HL-60/S4 treated with phorbol 12-myristate 13-acetate at 8.2 ng/mL for 4 days and 3 days (cell line): ENCODE results near the gene TTC32.

ENCODE experiments used
- in situ Hi-C: fragments of 300-500 bp; cut with MboI; formaldehyde crosslinking; loops from 2 replicates; pipeline ENCODE4 v1.15.0; 2022; ENCODE audit warnings: low sequenced_read_pairs

Gene TTC32

DNA sequence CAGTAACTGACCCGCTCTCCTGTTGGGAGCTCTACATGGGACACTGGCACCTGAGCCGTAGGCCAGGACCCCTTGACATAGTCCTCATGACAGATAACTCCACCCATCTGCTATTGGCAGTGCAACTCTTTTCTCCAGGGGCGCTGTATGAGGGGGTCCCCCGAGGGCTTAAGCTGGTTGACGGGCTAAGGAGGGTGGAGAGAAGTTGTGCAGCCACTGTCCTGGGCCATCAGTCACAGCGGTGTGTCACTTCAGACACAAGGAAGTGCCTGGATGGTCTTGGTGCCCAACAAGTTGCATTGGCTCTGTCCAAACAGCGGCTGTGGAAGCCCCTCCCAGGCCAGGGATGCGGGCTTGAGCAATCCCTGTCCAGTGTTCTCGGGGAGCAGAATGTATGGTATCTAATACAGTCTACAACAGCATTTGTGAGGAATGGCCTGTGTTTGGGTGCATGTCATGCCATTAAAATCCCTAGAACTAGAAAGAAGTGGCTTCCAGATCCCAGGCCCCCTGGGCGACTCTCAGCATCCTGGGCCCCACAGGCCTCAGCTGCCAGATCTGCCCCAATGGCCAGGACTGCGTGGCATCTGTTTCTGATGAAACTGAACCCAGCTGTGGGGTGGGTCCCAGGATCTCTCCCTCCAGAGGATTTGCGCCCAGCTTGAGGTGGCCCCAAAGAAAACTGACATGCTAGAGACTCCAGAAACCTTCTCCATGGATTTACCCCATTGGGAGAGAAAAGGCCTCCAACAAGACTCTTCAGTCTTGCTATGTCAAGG lies 23.3 kb downstream of the TTC32 start:
- in situ Hi-C loops = no loop called here

- in situ Hi-C loops = no loop called here
Observed at GRCh38 chr2:19876751-19877150, 25.0 kb downstream of the TTC32 start.

DNA sequence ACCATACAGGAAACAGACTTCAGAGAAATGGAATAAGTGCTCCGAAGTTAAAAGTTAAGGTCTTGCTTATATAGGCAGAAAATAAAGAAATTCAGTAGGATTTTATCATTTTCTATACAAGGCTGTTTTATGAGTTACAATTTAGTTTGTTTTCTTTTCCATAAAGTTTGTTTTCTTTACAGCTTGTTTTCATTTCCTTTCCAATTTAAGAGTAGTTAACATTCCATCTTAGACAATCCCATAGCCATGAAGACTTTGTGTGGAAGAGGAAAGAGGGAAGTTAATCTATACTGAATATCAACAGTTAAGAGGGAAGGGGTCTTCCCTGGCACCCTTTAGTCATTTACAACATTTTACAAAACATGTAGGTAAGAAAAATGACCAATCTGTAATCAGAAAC lies 26.5 kb downstream of the TTC32 start:
- in situ Hi-C loops = no loop called here

DNA sequence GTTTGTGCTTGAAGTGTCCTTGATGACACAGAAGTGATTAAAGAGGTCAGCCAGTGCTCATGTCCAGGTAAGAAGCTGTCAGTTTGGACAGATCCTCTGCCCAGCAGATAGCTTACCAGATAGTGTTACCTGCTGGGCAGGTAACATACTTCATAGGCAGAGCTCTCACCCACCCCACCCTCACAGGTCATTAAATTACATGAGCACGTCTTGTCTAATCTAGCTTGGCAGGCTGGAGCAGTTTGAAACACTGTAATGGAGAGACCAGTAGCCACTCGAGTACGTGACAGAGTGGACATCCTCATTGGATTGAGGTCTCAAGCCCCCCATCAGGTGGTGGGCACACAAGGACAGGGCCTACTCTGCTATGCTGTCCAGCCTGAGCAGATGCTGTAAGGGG lies 27.1 kb downstream of the TTC32 start:
- in situ Hi-C loops = loop anchor here (25.0 kb wide), 1 partner anchor 512 kb away; the partner anchor contains the start of gene OSR1

GRCh38 chr2:19873014-19873413 lies 28.8 kb downstream of the TTC32 start:
- in situ Hi-C loops = loop anchor here (25.0 kb wide), 1 partner anchor 511 kb away; the partner anchor contains the start of gene OSR1

DNA sequence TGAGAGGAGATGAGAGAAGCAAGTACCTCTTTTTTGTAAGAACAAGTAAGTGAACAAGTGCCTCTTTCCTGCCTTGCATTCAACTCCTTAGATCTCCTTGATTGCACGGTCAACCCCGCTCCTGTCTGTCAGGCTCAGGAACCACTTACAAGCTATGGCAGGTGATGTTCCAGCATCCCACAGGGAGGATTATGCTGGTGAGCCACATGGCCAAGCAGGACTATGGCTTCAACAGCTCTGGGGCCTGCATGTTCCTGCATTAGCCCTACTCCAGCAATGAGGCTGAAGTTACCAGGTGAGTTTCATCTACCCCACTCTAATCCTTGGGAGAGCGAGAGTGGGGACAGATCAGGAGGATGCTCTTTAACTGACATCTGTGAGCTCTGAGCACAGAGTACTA lies 29.5 kb downstream of the TTC32 start:
- in situ Hi-C loops = loop anchor here (25.0 kb wide), 1 partner anchor 510 kb away; the partner anchor contains the start of gene OSR1

- in situ Hi-C loops = loop anchor here (25.0 kb wide), 1 partner anchor 510 kb away; the partner anchor contains the start of gene OSR1
Observed at GRCh38 chr2:19871836-19872235, 29.9 kb downstream of the TTC32 start.

DNA sequence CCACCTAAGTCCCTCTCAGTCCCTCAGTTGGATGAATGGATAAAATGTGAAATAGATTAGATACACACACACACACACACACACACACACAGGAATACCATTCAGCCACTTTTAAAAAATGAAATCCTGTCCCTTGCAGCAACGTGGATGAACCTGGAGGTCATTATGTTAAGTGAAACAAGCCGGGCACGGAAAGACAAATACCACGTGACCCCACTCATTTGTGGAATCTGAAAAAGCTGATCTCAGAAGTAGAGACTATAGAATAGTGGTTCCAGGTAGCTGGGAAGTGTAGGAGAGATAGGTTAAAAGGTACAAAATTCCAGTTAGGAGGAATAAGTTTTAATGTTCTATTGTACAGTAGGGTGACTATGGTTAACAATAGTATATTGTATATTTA lies 31.0 kb downstream of the TTC32 start:
- in situ Hi-C loops = loop anchor here (25.0 kb wide), 1 partner anchor 508 kb away; the partner anchor contains the start of gene OSR1

DNA sequence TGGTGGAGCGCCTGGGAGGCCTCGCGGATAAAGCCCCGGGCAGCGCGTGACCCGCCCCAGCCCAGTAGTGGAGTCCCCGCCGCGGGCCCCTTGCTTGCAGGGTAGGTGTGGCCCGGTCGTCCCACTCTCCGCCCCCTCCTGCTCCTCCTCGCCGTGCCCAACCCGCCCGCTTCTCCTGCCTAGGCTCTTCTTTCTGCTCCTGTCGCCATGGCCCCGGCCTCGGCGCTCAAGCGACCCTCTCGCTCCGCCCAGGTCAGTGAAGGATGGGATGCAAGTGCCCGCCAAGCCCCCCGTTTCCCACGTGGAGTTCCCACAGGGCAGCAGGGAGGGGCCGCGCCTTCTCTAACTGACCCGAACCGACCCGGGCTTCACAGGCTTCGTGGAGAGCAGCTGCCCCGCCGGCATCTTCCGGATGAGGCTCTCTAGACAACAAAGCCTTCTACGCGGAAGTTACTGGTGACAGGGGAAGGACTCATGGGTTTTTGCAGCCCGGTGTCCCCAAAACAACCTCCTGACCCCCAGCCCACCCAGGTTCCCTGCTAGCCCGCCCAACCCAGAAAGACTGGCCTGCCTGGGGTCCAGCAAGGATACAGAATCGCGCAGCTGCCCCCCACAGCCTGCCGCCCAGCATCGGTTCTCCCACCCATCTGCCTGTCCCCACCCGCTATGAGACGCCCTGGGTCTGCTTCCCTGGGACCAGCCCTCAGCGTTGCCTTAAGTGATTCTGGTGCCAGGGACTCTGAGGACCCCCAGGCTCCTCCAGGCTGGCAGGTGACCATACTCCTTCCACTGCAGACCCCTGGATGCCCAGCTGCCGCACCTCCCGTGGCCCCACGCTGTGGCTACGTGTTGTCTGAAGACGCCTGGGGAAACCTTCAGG lies 32.8 kb downstream of the TTC32 start:
- in situ Hi-C loops = loop anchor here (25.0 kb wide), 1 partner anchor 507 kb away; the partner anchor contains the start of gene OSR1

DNA sequence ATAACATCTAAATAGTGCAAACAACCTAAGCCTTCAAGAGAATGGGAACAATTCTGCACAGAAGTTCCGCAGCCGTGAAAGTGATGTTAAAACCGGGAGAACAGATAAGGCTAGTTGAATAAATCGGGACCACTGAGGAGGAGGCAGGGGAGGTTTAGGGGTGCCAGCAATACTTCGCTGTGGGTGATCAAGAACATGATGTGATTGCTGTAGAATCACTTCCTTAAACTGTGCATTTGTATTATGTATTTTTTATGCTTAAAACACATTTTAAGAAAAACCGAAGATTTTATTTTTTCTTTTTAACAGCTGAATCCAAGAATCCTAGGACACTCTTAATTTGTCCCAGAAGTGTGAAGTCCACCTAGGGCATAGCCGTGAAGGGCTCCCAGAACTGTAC lies 33.6 kb downstream of the TTC32 start:
- in situ Hi-C loops = loop anchor here (25.0 kb wide), 1 partner anchor 506 kb away; the partner anchor contains the start of gene OSR1

GRCh38 chr2:19866771-19867170 lies 35.0 kb downstream of the TTC32 start:
- in situ Hi-C loops = loop anchor here (25.0 kb wide), 1 partner anchor 504 kb away; the partner anchor contains the start of gene OSR1

DNA sequence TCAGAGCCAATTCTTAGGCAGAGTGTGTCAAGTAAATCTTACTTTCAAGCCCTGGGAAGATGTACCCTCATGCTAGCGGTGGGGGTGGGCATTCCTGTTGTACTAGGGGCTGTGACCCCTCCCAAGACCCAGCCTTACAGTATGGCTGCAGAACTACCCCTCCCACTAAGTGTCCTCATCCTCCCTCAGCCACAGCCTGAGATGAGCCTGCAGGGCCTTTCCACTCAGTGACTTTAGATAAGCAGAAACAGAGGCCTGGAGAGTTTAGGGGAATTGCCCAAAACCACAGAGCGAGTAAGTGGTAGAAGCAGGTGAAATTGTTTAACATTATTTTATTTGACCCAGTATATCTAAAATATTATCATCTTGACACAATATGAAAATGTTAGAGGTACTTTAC lies 36.6 kb downstream of the TTC32 start:
- in situ Hi-C loops = loop anchor here (25.0 kb wide), 1 partner anchor 503 kb away; the partner anchor contains the start of gene OSR1

DNA sequence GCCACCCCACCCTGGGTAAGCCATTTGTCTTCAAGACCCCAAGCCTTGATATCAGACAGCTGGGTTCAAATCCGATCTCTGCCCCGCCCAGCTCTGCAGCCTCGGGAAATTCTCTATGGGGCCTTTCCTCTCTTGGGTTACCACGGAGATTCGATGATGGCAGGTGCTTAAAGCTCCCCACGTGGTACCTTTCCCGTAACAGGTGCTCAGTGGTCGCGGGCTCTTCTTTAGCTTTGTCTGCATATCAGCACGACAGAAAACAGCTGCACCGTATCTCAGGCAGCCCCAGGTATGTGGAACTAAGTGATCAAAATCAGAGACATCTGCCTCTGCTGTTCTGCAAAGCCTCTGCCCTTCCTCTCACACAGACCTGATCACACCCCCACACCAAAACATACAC lies 37.4 kb downstream of the TTC32 start:
- in situ Hi-C loops = loop anchor here (25.0 kb wide), 1 partner anchor 502 kb away; the partner anchor contains the start of gene OSR1

GRCh38 chr2:19863303-19864041 lies 38.3 kb downstream of the TTC32 start:
- in situ Hi-C loops = loop anchor here (25.0 kb wide), 1 partner anchor 501 kb away; the partner anchor contains the start of gene OSR1

DNA sequence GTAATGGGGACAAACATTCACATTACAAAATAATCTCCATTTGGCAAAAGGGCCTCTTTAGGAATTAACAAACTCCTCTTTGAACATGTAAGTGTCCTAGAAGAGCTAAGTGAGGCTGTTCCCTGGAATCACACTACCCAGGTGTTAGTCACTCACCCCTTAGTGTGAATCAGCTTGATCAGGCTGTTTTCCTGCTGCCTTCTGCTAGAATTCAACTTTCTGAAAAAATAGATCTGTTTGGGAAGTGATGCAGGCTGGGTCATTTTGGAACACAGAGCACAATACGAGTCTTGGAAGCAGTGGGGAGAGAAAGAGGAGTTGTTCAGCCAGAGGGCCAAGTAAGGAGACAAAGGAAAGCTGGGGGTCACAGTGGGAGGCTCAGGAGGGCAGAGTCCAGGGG lies 40.0 kb downstream of the TTC32 start:
- in situ Hi-C loops = loop anchor here (25.0 kb wide), 1 partner anchor 500 kb away; the partner anchor contains the start of gene OSR1

- in situ Hi-C loops = loop anchor here (25.0 kb wide), 1 partner anchor 498 kb away; the partner anchor contains the start of gene OSR1
Observed at GRCh38 chr2:19860022-19860421, 41.8 kb downstream of the TTC32 start.

- in situ Hi-C loops = loop anchor here (25.0 kb wide), 1 partner anchor 497 kb away; the partner anchor contains the start of gene OSR1
Observed at GRCh38 chr2:19859565-19859964, 42.2 kb downstream of the TTC32 start.

- in situ Hi-C loops = loop anchor here (25.0 kb wide), 1 partner anchor 496 kb away; the partner anchor contains the start of gene OSR1
Observed at GRCh38 chr2:19857806-19858205, 44.0 kb downstream of the TTC32 start.

DNA sequence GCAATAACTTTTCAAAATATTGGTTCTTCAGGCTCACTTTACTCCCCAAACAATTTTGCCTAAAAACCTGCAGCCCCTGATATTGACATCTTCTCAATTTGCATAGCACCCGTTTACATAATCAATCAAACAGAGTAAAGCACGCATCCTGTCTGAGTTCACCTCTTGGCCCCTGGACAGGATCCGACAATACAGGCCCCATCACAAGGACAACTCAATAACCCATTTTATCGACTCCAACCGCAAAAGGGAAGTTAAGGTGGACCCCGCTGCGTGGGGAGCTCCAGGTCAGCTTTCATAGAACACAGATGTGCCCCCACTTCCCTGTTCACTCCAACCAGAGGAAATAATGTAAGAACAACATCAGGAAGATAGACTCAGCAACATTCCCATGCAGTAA lies 44.7 kb downstream of the TTC32 start:
- in situ Hi-C loops = loop anchor here (25.0 kb wide), 1 partner anchor 495 kb away; the partner anchor contains the start of gene OSR1
